CD4-positive, alpha-beta memory T cell (primary cell): ENCODE measurements around the gene NOC3L. TPM values are rescaled to one million over a fixed set of nuclear protein-coding genes. Genes with fewer than 3 reads are reported as not detected.
"Not testable (repeated sequence)": the region's sequence is repeated elsewhere in the genome, so short reads cannot be mapped to it uniquely, and the experiment has no call there.

ENCODE experiments used
- CTCF ChIA-PET: fragments of 350-600 bp; sonication (Branson Sonifier 250); formaldehyde crosslinking; loops from one replicate; lab custom pipeline; 2021; ENCODE audit warnings: inconsistent platforms; ENCODE audit not compliant: partially characterized antibody; lab: Charles Lee
- POLR2A ChIA-PET: fragments of 350-600 bp; sonication (Branson Sonifier 250); formaldehyde crosslinking; loops from one replicate; lab custom pipeline; 2021; ENCODE audit not compliant: partially characterized antibody; lab: Charles Lee
- DNase-seq, 5 donors: peaks; one replicate each; pipeline versions ENCODE4 v3.0.0 to v3.0.0-alpha.2; 2020 to 2022; ENCODE audit warnings: mixed read lengths in 1 of 5
- H3K27ac ChIP-seq: one replicate; pipeline ENCODE4 v1.7.0; 2013; ENCODE audit warnings: low read depth, low read length
- H3K27me3 ChIP-seq: 2 replicates; pipeline ENCODE4 v1.7.0; 2013; ENCODE audit warnings: mild to moderate bottlenecking, low read length, moderate library complexity; ENCODE audit not compliant: insufficient read depth
- H3K36me3 ChIP-seq: 2 replicates; pipeline ENCODE4 v1.7.0; 2013; ENCODE audit warnings: mild to moderate bottlenecking, low read length, moderate library complexity; ENCODE audit not compliant: insufficient read depth
- H3K4me1 ChIP-seq: 2 replicates; pipeline ENCODE4 v1.7.0; 2013; ENCODE audit warnings: mild to moderate bottlenecking, low read length, moderate library complexity; ENCODE audit not compliant: insufficient read depth
- H3K4me3 ChIP-seq, 2 donors: one replicate each; pipeline ENCODE4 v1.7.0; 2013; ENCODE audit warnings: low read length in 2 of 2, mild to moderate bottlenecking in 1 of 2
- H3K9me3 ChIP-seq, 2 donors: one replicate each; pipeline ENCODE4 v1.7.0; 2013; ENCODE audit warnings: low read length in 2 of 2, control low read depth in 1 of 2; ENCODE audit not compliant: control insufficient read depth in 1 of 2
- H3K27ac Mint-ChIP-seq, 7 donors: one replicate each; pipeline ENCODE4 v1.8.0; 2020 to 2021; ENCODE audit warnings: mixed read lengths in 7 of 7, mild to moderate bottlenecking in 6 of 7, inconsistent platforms in 3 of 7, moderate library complexity in 3 of 7
- H3K27me3 Mint-ChIP-seq, 2 donors: one replicate each; pipeline ENCODE4 v1.8.0; 2020 to 2021; ENCODE audit warnings: mixed read lengths in 2 of 2
- H3K36me3 Mint-ChIP-seq, 2 donors: one replicate each; pipeline ENCODE4 v1.8.0; 2020 to 2021; ENCODE audit warnings: mixed read lengths in 2 of 2, inconsistent platforms in 1 of 2, mild to moderate bottlenecking in 1 of 2
- H3K4me1 Mint-ChIP-seq, 4 donors: one replicate each; pipeline ENCODE4 v1.8.0; 2020 to 2021; ENCODE audit warnings: mixed read lengths in 4 of 4, mild to moderate bottlenecking in 1 of 4
- H3K4me3 Mint-ChIP-seq, 8 donors: one replicate each; pipeline ENCODE4 v1.8.0; 2020 to 2021; ENCODE audit warnings: mixed read lengths in 8 of 8, mild to moderate bottlenecking in 7 of 8, moderate library complexity in 6 of 8, inconsistent platforms in 3 of 8
- H3K9me3 Mint-ChIP-seq, 8 donors: one replicate each; pipeline ENCODE4 v1.8.0; 2020 to 2021; ENCODE audit warnings: mixed read lengths in 8 of 8, mild to moderate bottlenecking in 5 of 8, inconsistent platforms in 3 of 8, moderate library complexity in 1 of 8
- intact Hi-C: fragments of 100-400 bp; cut with micrococcal nuclease; formaldehyde crosslinking; loops from one replicate; pipeline ENCODE4 v1.15.1; 2023
- polyA plus RNA-seq, 2 donors: library from polyadenylated mRNA; unstranded; fragments of 300-500 nt; fragmentation: Illumina TruSeq; gene quantifications; one replicate each; pipeline ENCODE4 v1.2.3, GENCODE V29; 2021
- total RNA-seq, 2 experiments: library from RNA; stranded (reverse); gene quantifications; one replicate each; pipeline ENCODE4 v1.2.3, GENCODE V29; 2021

NOC3L gene
- total and polyA plus RNA-seq, 4 experiments from 2014 or later, result 6.2 to 22.5 (median 18.8) TPM

- not testable (repeated sequence) for H3K9me3 ChIP-seq
These were observed 23.0 kb upstream of the NOC3L start for GRCh38 chr10:94385733-94386132.

GRCh38 chr10:94383530-94383929 is 20.8 kb upstream of the NOC3L start:
- H3K27me3 Mint-ChIP-seq, result peaks cover 0 to 4% of the 10 kb centered on the region in 2 donors
- H3K27ac ChIP-seq, result no peak overlapping the region

More at GRCh38 chr10:94385733-94386132, 23.0 kb upstream of the NOC3L start:
- H3K4me1 Mint-ChIP-seq, H3K27me3 ChIP-seq, intact Hi-C loops, POLR2A ChIA-PET, H3K4me3 ChIP-seq, DNase-seq, H3K27me3 Mint-ChIP-seq, H3K27ac ChIP-seq, H3K4me3 Mint-ChIP-seq, H3K36me3 Mint-ChIP-seq, H3K36me3 ChIP-seq, H3K4me1 ChIP-seq, H3K9me3 Mint-ChIP-seq, CTCF ChIA-PET, H3K27ac Mint-ChIP-seq: not testable (repeated sequence)

GRCh38 chr10:94376865-94377264 is 14.1 kb upstream of the NOC3L start:
- Histone ChIP-seq H3K4me1 (no peaks in the 10 kb centered on the region), H3K27me3 (peaks cover 4% of the 10 kb centered on the region), H3K9me3 (no peaks in the 10 kb centered on the region), H3K36me3 (no peaks in the 10 kb centered on the region), H3K27ac (no peak overlapping the region), H3K4me3 (no peak overlapping the region)
- no peaks in the 10 kb centered on the region for H3K36me3 Mint-ChIP-seq
- H3K9me3 Mint-ChIP-seq, result no peaks in the 10 kb centered on the region
- CTCF ChIA-PET, result no interaction called here
- no peak overlapping the region for H3K4me3 Mint-ChIP-seq
- peaks cover 19 to 26% of the 10 kb centered on the region in 2 donors for H3K27me3 Mint-ChIP-seq
- DNase-seq, result no peak
- POLR2A ChIA-PET, result no interaction called here
- no peak overlapping the region for H3K27ac Mint-ChIP-seq
- H3K4me1 Mint-ChIP-seq, result no peaks in the 10 kb centered on the region
- intact Hi-C loops, result no loop called here

More at GRCh38 chr10:94383530-94383929, 20.8 kb upstream of the NOC3L start:
- H3K4me1 ChIP-seq, result no peaks in the 10 kb centered on the region
- POLR2A ChIA-PET, result no interaction called here
- CTCF ChIA-PET, result interaction anchor here (0.7 kb wide), 1 partner anchor 62 kb away, joined by 3 read pairs; no protein-coding TSS in a partner anchor
- no peaks in the 10 kb centered on the region for H3K27me3 ChIP-seq
- H3K4me3 ChIP-seq, result no peak overlapping the region
- H3K4me3 Mint-ChIP-seq, result no peak overlapping the region
- no peak overlapping the region for H3K27ac Mint-ChIP-seq
- intact Hi-C loops, result no loop called here
- no peak for DNase-seq
- no peaks in the 10 kb centered on the region for H3K36me3 Mint-ChIP-seq
- no peaks in the 10 kb centered on the region for H3K36me3 ChIP-seq
- no peaks in the 10 kb centered on the region for H3K9me3 ChIP-seq
- H3K9me3 Mint-ChIP-seq, result no peaks in the 10 kb centered on the region
- peaks cover 0 to 2% (median 0%) of the 10 kb centered on the region in 4 donors for H3K4me1 Mint-ChIP-seq

DNA sequence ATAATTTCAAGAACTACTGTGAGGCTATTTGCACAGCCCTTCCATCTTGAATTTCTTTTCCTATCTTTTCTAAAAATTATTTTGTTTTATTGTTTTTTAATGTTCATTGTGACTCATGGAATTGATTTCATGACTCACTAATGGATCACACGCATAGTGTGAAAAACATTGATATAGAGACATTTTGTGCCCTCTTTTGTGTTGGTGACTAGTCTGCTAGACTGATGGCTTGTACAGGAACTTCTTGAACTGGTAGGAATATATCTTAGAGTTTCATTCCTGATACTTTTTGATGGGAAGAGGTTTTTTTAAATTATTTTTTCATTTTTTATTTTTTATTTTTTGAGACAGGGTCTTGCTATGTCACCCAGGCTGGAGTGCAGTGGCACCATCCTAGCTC is 12.6 kb upstream of the NOC3L start:
- intact Hi-C loops, result no loop called here
- Histone ChIP-seq H3K27me3 (peaks cover 4% of the 10 kb centered on the region), H3K27ac (no peak overlapping the region), H3K4me1 (no peaks in the 10 kb centered on the region), H3K9me3 (no peaks in the 10 kb centered on the region), H3K36me3 (no peaks in the 10 kb centered on the region), H3K4me3 (no peak overlapping the region)
- peaks cover 22 to 29% of the 10 kb centered on the region in 2 donors for H3K27me3 Mint-ChIP-seq
- H3K4me3 Mint-ChIP-seq, result no peak overlapping the region
- ChIA-PET CTCF (no interaction called here), POLR2A (no interaction called here)
- DNase-seq, result no peak
- H3K9me3 Mint-ChIP-seq, result no peaks in the 10 kb centered on the region
- no peaks in the 10 kb centered on the region for H3K4me1 Mint-ChIP-seq
- no peaks in the 10 kb centered on the region for H3K36me3 Mint-ChIP-seq
- H3K27ac Mint-ChIP-seq, result no peak overlapping the region

GRCh38 chr10:94370501-94370900 is 7.8 kb upstream of the NOC3L start:
- POLR2A ChIA-PET, result no interaction called here
- intact Hi-C loops, result no loop called here
- H3K36me3 Mint-ChIP-seq, result no peaks in the 10 kb centered on the region
- no peak overlapping the region for H3K27ac ChIP-seq
- no peaks in the 10 kb centered on the region for H3K36me3 ChIP-seq
- no peak for DNase-seq
- no peaks in the 10 kb centered on the region for H3K9me3 ChIP-seq
- no peaks in the 10 kb centered on the region for H3K9me3 Mint-ChIP-seq
- no peak overlapping the region for H3K4me3 Mint-ChIP-seq
- CTCF ChIA-PET, result interaction anchor here (0.9 kb wide), 1 partner anchor 50 kb away, joined by 3 read pairs; no protein-coding TSS in a partner anchor
- H3K4me1 Mint-ChIP-seq, result no peaks in the 10 kb centered on the region
- H3K27me3 Mint-ChIP-seq, result peaks cover 26 to 27% of the 10 kb centered on the region in 2 donors
- H3K27ac Mint-ChIP-seq, result no peak overlapping the region
- H3K4me1 ChIP-seq, result no peaks in the 10 kb centered on the region
- no peak overlapping the region for H3K4me3 ChIP-seq
- peaks cover 4% of the 10 kb centered on the region for H3K27me3 ChIP-seq

- intact Hi-C loops, result loop anchor here (10.0 kb wide), 1 partner anchor 1522 kb away; the partner anchor contains the start of gene EXOC6
- Mint-ChIP-seq H3K4me1 (peaks cover 9 to 22% (median 15%) of the 10 kb centered on the region in 4 donors), H3K27ac (no peak overlapping the region), H3K9me3 (no peaks in the 10 kb centered on the region), H3K27me3 (peaks cover 13 to 15% of the 10 kb centered on the region in 2 donors), H3K36me3 (peaks cover 0 to 8% of the 10 kb centered on the region in 2 donors), H3K4me3 (no peak overlapping the region)
- Histone ChIP-seq H3K4me3 (no peak overlapping the region), H3K36me3 (no peaks in the 10 kb centered on the region), H3K27ac (no peak overlapping the region), H3K27me3 (no peaks in the 10 kb centered on the region), H3K4me1 (peaks cover 14% of the 10 kb centered on the region), H3K9me3 (no peaks in the 10 kb centered on the region)
- ChIA-PET POLR2A (no interaction called here), CTCF (interaction anchor here (1.2 to 1.6 kb wide), 2 partner anchors 13 to 47 kb away, joined by 4 to 5 read pairs; no protein-coding TSS in a partner anchor)
- DNase-seq, result no peak
These were observed 3.6 kb upstream of the NOC3L start for GRCh38 chr10:94366382-94366781.

- no peak overlapping the region for H3K4me3 ChIP-seq
- ChIA-PET POLR2A (no interaction called here), CTCF (interaction anchor here (2.7 kb wide), 1 partner anchor 44 kb away, joined by 8 read pairs; no protein-coding TSS in a partner anchor)
- H3K27ac Mint-ChIP-seq, result peak overlapping the region in 4 of 7 donors; percentile 4 to 32 (median 26)
- H3K9me3 Mint-ChIP-seq, result no peaks in the 10 kb centered on the region
- H3K4me3 Mint-ChIP-seq, result peak overlapping the region; percentile 7 to 54 (median 27)
- no peaks in the 10 kb centered on the region for H3K27me3 ChIP-seq
- intact Hi-C loops, result loop anchor here (5.0 to 10.0 kb wide), 2 partner anchors 662 to 1520 kb away; partner anchors contain the start of genes EXOC6 and FRA10AC1
- DNase-seq, result no peak
- H3K9me3 ChIP-seq, result no peaks in the 10 kb centered on the region
- H3K4me1 Mint-ChIP-seq, result peaks cover 19 to 36% (median 27%) of the 10 kb centered on the region in 4 donors
- H3K27ac ChIP-seq, result no peak overlapping the region
- peaks cover 26% of the 10 kb centered on the region for H3K4me1 ChIP-seq
- peaks cover 8 to 9% of the 10 kb centered on the region in 2 donors for H3K27me3 Mint-ChIP-seq
- H3K36me3 Mint-ChIP-seq, result peaks cover 11 to 18% of the 10 kb centered on the region in 2 donors
- no peaks in the 10 kb centered on the region for H3K36me3 ChIP-seq
These were observed 1.7 kb upstream of the NOC3L start for GRCh38 chr10:94364482-94364881.
